Measurements from ENCODE around the gene OOSP3.

DNA sequence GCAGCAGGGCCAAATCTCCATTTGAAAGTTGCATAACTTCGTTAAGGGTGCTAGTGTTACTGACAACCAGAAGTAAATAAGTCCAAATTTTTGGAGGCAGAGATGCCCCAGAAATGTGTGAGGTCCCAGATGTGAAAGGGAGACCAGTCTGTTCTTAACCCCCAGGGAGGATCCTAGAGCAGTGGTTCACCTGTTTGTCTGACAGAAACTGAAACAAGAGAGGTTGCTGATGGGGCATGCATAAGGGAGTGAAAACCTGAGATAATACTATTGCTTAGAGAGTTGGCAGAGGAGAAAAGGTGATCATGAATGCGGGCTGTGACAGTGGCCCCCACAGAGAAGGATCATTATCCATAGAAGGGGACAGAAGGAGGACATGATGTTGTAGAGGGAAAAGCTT is 37.1 kb upstream of the OOSP3 start:
- TF ChIP-seq, protein P1, sequence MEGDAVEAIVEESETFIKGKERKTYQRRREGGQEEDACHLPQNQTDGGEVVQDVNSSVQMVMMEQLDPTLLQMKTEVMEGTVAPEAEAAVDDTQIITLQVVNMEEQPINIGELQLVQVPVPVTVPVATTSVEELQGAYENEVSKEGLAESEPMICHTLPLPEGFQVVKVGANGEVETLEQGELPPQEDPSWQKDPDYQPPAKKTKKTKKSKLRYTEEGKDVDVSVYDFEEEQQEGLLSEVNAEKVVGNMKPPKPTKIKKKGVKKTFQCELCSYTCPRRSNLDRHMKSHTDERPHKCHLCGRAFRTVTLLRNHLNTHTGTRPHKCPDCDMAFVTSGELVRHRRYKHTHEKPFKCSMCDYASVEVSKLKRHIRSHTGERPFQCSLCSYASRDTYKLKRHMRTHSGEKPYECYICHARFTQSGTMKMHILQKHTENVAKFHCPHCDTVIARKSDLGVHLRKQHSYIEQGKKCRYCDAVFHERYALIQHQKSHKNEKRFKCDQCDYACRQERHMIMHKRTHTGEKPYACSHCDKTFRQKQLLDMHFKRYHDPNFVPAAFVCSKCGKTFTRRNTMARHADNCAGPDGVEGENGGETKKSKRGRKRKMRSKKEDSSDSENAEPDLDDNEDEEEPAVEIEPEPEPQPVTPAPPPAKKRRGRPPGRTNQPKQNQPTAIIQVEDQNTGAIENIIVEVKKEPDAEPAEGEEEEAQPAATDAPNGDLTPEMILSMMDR (IDR thresholded peaks at IDR 0.05) = no peak
- TF ChIP-seq POLR2A (IDR thresholded peaks at IDR 0.05) = no peak
